Panc1 (cell line): ENCODE measurements around the gene UACA.

Experiments
- CTCF ChIP-seq: fragments of 450-650 bp; IDR thresholded peaks from 2 replicates; pipeline ENCODE4 v1.5.1; 2017; ENCODE audit warnings: mild to moderate bottlenecking
- POLR2AphosphoS5 ChIP-seq: IDR thresholded peaks from 2 replicates; pipeline ENCODE4 v1.6.1; 2012; ENCODE audit warnings: mild to moderate bottlenecking, low read depth, low read length, moderate library complexity

GRCh38 chr15:70761931-70762468 is 1.4 kb downstream of the UACA start:
- no peak for TF ChIP-seq CTCF
- TF ChIP-seq POLR2AphosphoS5: no peak
